Coronary artery (tissue), 2 donors: ENCODE data around the gene TIMMDC1.

ENCODE experiments used
- DNase-seq: peaks from one replicate; pipeline ENCODE4 v3.0.0-alpha.2; 2017; ENCODE audit warnings: low spot score
- H3K27ac ChIP-seq, 2 donors: fragments of 200-600 bp; sonication (generic); one replicate each; pipeline ENCODE4 v1.5.1; 2016 to 2019
- H3K4me3 ChIP-seq: fragments of 200-600 bp; sonication (generic); 2 replicates; pipeline ENCODE4 v1.5.1; 2016; ENCODE audit warnings: mild to moderate bottlenecking, moderate library complexity
- TF ChIP-seq, protein P1 (sequence below): fragments of 200-600 bp; sonication (generic); IDR thresholded peaks from one replicate; pipeline ENCODE4 v1.5.1; 2019; ENCODE audit warnings: antibody characterized with exemption

Gene TIMMDC1

DNA sequence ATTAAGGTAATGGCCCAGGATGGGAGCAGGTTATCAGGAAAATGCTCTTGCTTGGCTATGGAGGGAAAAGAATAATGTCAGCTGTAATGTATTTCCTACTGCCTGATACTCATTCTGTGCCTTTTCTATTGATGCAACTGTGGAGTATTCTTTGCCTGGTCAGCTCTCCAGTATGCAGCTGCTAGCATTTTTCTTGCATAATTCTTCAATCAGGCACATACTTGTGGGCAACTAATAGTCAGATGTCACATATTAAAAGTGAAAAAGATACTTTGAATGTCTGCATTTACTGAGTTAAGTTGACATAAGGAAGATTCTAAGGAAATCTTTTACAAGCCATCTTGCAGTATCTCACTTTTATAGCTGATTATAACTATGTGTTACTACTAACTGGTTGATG is 31.5 kb downstream of the TIMMDC1 start:
- no peak overlapping the region for H3K27ac ChIP-seq
- DNase-seq = no peak
- TF ChIP-seq, protein P1, sequence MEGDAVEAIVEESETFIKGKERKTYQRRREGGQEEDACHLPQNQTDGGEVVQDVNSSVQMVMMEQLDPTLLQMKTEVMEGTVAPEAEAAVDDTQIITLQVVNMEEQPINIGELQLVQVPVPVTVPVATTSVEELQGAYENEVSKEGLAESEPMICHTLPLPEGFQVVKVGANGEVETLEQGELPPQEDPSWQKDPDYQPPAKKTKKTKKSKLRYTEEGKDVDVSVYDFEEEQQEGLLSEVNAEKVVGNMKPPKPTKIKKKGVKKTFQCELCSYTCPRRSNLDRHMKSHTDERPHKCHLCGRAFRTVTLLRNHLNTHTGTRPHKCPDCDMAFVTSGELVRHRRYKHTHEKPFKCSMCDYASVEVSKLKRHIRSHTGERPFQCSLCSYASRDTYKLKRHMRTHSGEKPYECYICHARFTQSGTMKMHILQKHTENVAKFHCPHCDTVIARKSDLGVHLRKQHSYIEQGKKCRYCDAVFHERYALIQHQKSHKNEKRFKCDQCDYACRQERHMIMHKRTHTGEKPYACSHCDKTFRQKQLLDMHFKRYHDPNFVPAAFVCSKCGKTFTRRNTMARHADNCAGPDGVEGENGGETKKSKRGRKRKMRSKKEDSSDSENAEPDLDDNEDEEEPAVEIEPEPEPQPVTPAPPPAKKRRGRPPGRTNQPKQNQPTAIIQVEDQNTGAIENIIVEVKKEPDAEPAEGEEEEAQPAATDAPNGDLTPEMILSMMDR = no peak

DNA sequence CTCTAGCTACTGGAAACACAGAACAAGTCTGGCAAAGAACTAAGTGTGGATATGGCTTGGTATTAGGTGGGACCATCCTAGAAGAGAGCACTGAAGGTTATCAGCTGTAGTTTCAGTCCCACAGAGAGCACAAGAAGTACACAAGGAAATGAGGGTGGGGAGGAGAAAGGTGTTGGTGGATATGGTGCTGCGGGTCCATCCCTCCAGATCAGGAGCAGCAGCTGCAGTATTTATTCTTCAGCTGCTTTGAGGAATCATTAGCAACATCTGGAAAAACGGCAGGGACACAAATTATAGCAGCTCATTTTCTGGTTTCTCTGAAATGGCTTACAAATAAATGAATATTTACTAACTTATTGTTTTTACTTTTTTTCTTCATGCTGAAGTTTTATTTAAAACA is 32.1 kb downstream of the TIMMDC1 start:
- Histone ChIP-seq H3K4me3 (no peak overlapping the region), H3K27ac (no peak overlapping the region)
- TF ChIP-seq, protein P1 = no peak
- DNase-seq = no peak

More for the DNA sequence above, 31.5 kb downstream of the TIMMDC1 start:
- H3K4me3 ChIP-seq = no peak overlapping the region

DNA sequence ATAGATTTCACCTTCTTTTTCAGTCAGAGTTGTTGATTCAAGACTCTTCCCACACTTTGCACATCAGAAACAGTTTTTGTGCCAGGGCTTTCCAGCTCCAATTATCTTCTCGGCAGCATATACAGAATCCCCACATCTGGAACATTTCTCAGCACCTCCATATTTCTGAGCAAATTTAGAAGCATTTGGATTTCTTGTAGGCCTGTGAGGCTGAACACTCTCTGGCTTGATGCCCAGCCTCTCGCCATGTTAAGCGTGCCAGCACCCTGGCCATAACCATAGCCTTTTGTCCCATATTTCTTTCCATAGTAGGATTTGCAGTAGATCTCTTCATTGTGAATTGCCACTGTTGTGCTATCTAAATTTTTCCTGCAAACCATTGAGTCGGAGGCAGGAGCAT is 32.8 kb downstream of the TIMMDC1 start:
- Histone ChIP-seq H3K4me3 (no peak overlapping the region), H3K27ac (no peak overlapping the region)
- no peak for DNase-seq
- TF ChIP-seq, protein P1 = no peak

DNA sequence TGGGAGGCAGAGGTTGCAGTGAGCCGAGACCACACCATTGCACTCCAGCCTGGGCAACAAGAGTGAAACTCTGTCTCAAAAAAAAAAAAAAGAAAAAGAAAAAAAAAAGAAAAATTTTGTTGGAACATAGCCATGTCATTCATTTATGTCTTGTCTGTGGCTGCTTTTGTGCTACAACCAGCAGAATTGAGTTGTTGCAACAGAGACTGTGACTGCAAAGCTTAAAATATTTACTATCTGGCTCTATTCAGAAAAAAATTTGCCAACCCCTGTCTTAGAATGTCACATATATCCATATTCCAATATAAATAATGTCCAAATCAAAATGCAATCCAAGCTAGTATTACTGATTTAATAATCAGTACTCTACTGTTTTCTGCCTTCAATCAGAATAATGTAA is 35.9 kb downstream of the TIMMDC1 start:
- no peak for DNase-seq
- H3K27ac ChIP-seq = no peak overlapping the region
- H3K4me3 ChIP-seq = no peak overlapping the region
- TF ChIP-seq, protein P1 = no peak

DNA sequence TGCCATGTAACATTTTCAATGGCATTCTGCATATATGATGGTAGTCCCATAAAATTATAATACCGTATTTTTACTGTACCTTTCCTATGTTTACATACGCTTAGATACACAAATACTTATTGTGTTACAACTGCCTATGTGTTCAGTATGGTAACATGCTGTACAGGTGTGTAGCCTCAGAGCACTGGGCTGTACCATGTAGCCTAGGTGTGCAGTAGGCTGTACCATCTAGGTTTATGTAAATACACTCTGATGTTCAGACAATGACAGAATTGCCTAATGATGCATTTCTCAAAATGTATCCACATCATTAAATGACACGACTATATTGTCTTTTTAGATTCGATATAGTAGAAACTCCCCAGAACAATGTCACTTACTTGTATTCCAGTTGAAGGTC is 38.4 kb downstream of the TIMMDC1 start:
- Histone ChIP-seq H3K27ac (no peak overlapping the region), H3K4me3 (no peak overlapping the region)
- DNase-seq = no peak
- TF ChIP-seq, protein P1 = no peak

DNA sequence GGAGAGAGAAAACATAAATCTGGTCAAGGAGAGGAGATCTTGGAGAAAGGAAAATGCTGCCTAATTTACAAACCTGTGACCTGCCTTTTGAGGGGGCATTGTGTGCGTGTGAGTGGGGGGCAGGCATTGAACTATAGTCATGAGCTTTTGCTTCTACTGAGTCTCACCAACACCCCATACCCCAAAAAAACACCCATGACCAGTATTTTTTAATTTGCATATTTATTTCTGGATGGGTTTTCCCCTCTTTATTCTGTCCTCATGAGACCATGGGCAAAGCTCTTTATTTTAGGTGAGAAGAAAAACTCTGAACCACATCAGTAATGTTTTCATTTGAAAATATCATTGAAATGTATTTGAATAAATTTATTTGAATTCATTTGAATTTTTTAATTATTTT is 40.4 kb downstream of the TIMMDC1 start:
- TF ChIP-seq, protein P1 = no peak
- DNase-seq = no peak
- Histone ChIP-seq H3K4me3 (no peak overlapping the region), H3K27ac (no peak overlapping the region)

DNA sequence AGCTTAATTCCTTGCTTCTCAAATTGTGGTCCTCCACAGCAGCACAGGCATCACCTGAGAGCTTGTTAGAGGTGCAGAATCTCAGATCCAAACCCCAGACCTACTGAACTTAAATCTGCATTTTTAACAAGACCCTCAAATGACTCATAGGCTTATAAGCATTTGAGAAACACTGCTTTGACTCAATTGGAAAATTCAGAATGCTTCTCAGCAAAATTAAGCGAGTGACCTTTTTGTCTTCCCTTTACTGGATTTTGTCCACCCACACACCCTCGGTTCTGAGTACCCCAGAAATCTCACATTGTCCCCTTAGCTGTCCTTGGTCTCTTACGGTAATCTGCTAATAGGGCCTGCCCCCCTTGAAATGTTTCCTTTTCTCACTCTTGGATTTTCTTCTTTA is 43.2 kb downstream of the TIMMDC1 start:
- DNase-seq = no peak
- TF ChIP-seq, protein P1 = no peak
- no peak overlapping the region for H3K27ac ChIP-seq
- H3K4me3 ChIP-seq = no peak overlapping the region
